GM11168 (cell line): ENCODE data around the gene TGFA.

ENCODE experiments used
- in situ Hi-C: fragments of 300-500 bp; cut with MboI; formaldehyde crosslinking; loops from one replicate; pipeline ENCODE4 v1.12.0; 2022; ENCODE audit warnings: low sequenced_read_pairs; ENCODE audit not compliant: unreplicated experiment

TGFA gene

GRCh38 chr2:70554338-70554892, 789 bp upstream of the TGFA start:
- in situ Hi-C loops: no loop called here

DNA sequence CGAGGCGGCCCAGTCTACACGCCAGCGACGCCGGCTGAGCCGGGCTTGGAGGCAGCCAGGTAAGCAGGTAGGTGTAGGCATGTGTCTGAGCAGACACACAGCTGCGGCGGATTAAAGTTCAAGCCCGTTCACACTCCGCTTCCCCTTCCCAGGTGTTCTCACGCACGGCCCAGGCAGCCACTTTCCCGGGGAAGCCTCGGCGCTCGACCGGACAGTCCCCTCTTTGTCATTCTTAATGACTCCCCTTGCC, 367 bp downstream of the TGFA start:
- in situ Hi-C loops: no loop called here

DNA sequence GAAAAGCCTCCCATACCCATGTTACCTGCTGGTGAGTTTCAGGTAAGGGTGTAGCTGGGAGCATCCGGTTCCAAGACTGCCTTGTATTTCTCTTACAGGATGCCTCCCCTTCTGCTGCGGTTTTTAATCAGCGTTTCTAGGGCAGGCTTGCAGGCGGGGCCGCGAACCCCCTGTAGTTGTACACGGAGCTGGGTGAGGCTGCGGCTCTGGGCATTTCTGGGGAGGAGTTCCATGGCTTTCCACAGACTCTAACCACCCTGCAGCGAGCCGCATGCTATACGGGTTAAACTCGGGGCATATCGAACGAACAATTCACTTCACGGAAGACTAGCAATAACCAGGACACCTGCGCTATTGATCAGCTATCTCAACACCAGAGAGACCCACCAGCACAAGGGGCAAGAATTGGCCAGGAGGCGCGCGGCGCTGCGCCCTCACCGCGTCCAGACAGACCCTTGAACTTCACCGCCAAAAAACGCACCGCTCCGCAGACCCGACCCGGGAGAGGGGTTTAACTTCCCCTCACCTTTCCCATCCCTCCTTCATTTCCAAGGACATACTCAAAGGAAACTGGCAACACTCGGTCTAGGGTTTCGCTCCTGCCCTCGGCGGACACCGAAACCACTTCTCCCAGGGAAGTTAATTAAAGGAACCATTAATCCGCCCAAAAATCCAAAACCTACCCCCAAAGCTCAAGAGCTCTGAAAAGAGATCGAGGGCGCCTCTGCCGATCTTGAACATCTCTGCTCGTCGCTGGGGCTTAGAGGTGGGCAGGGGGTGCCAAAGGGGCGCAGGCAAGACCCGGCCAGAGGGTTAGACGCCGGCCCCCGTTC, 909 bp downstream of the TGFA start:
- in situ Hi-C loops: no loop called here

- in situ Hi-C loops: no loop called here
These were observed 2.5 kb downstream of the TGFA start for GRCh38 chr2:70551167-70551566.

- in situ Hi-C loops: no loop called here
These were observed 3.7 kb downstream of the TGFA start for GRCh38 chr2:70549962-70550361.

DNA sequence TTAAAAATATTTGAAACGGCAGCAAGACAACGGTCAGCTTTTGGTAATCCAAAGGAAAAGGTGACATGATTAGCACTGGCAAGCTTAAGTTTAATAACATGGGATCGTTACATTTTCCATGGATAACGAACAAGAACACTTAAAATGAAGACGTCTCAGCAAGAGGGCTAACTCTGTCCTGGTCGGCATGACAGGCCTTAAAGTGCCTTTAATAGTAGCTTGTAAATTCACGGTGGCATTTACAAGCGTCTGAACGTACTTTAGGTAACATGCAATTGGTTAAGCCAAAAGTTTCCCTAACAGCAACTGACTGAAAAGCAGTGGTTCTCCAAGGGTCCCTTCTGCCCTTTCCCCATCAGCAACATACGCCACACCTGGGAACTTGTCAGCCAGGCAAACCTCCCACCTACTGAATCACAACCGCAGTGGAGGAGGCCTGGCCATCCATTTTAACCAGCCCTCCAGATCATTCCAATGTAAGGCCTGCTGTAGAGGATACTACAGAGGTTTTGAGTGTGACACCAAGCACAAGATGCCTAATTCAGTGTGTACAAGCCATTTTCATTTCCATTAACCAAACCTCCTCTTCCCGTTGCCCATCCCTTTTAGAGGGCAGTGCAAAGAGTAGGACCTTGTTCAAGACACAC, 4.4 kb downstream of the TGFA start:
- in situ Hi-C loops: no loop called here

DNA sequence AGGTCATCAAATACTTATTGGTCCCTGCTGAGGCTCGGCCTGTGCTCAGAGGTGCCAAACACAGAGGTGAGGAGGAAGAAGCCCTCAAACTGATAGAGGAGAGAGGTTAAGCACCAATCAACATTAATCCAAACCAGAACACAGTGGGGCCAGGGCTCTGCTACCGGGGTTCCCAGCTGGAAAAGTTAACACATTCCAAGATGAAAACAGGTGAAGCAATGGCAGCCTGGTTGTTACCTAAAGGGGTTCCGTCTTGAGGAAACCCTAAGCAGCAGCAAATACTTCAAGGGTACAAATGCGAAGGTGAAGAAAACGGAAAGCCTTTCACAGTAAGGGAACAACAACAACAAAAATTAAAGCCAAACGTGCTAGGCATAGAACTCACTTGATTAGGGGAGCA, 5.4 kb downstream of the TGFA start:
- in situ Hi-C loops: no loop called here

DNA sequence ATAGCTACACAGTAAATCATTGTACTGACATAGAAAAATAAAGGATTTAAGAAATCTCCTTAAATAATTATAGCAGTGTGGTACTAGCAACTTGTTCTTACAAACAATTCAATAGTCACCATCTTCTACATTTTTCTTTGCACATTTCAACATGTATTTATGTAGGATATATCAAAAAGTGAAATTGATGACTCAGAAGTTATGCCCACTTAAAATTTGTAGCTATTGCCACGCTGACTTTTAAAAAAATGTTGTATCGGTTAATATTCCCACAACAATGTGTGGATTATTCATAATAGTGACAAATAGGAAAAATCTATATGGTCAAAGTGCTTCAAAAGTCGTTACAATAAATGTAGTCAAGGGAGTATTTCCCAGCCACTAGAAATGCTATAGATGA, 6.7 kb downstream of the TGFA start:
- in situ Hi-C loops: no loop called here

DNA sequence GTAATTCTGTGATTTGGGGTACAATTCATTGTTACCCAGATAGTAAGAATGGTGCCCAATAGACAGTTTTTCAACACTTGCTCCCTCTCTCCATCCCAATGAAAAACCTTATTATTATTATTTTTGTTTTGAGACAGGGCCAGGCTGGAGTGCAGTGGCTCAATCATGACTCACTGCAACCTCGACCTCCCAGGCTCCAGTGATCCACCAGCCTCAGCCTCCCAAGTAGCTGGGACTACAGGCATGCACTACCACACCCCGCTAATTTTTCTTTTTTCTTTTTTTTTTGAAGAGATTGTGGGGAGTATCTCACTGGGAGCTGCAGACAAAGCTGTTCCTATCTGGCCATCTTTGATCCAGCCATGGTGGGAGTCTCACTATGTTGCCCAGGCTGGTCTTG, 7.2 kb downstream of the TGFA start:
- in situ Hi-C loops: no loop called here

DNA sequence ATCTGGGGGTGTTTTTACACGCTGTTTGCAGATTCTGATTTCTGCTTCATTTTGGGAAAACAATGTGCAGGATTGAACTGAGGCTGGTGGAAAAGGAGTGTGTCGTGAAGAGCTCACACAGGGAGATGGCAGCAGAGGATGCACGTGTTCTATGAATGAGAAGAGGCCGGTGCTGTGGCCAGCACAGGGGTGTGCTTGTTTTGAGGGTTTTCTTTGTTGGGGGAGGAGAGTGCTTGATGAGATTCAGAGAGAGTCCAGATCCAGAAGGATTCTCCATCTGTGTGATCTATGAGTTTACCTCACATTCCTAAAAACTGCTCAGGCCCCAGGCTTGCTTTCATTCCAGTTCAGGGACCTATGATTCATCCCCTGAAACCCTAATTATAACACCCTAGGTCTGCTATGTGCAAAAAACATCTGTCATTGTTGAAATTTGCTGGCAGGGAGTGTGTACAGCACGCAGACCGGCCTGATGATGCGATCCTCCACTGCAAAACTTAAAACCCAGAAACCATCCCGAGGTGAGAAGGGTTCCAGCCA, 12.1 kb downstream of the TGFA start:
- in situ Hi-C loops: no loop called here

DNA sequence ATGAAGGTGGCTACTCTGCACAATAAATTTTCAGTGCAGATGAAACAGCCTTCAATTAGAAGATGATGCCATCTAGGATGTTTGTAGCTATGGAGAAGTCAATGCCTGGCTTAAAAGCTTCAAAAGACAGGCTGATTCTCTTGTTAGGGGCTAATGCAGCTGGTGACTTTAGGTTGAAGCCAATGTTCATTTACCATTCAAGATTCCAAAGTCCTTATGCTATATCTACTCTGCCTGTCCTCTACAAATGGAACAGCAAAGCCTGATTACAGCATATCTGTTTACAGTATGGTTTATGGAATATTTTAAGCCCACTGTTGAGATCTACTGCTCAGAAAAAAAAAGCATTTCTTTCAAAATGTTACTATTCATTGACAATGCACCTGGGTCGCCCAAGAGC, 15.8 kb downstream of the TGFA start:
- in situ Hi-C loops: no loop called here

DNA sequence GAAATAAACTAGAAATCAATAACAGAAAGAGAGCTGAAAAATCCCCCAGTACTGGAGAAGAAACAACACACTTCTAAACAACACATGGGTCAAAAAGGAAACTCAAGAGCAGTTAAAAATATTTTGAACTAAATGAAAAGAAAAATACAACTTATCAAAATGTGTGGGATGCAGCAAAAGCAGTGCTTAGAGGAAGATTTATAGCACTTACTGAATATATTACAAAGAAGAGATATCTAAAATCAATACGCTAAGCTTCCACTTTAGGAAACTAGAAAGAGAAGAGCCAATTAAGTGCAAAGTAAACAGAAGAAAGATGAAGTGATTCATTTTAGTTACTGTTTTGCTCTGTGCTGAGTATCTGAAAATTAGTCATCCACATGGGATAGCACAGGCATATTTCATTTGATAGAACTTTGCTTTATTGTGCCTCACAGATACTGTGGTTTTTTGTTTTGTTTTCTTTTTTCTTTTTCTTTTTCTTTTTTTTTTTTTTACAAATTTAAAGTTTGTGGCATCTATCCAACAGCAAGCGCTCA, 17.0 kb downstream of the TGFA start:
- in situ Hi-C loops: no loop called here

- in situ Hi-C loops: no loop called here
These were observed 18.1 kb downstream of the TGFA start for GRCh38 chr2:70535573-70535972.

DNA sequence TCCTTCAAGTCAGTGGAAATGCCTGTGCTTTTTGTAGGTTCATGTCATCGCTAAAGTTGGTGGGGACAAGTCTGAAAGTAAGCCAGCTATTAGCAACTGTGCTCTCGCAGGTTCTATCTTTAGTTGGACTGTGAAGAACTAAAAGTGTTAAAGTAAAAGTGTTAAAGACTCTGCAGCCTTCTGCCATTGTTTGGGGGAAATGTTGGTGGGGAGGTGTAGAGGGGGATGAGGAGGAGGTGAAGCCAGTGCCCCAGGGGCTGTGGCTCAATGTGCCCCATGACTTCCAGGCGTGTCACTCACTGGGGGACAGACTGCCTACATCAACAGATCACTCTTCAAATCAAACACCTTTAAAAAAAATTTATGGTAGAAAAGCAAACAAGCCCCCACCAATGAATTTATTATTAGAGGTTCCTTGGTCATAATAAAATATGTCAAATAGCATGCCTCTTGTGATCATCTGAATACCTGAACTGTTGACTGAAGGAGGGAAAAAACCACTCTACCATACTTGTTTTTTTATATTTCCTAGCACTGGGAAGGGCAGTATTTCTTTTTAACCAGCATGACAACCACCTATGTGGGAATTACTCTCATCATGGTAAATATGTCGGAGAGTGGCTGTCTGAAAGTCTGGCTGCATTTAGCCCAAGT, 19.3 kb downstream of the TGFA start:
- in situ Hi-C loops: no loop called here

DNA sequence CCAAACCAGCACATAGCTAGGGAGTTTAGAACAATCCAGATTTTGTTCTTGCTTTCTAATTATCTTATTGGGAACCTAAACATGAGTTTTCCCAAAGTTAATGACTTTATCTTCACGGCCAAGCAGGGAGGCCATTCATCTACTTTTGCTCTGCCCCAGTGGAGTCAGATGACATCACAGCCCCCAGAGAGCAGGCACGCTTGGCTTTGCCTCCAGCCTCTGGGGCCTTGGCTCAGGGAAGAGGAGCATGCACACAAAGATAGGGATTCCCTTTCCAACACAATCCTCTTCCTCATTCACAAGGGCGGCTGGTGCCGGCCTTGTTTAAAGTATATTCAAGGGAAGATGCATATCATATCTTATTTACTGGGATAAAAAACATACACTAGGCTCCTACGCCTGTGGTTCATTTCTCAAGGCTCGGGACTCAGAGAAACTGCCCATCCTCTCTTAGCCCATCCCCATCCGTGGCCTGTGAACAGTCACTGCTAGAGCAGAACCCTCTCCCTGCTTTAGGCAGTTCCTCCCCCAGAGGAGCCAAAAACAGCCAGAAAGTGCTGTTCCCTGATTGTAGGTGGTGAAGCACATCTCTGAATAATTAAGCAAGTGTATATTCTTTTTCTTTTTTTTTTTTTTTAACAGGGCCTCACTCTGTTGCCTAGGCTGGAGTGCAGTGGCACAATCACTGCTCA, 21.2 kb downstream of the TGFA start:
- in situ Hi-C loops: no loop called here

DNA sequence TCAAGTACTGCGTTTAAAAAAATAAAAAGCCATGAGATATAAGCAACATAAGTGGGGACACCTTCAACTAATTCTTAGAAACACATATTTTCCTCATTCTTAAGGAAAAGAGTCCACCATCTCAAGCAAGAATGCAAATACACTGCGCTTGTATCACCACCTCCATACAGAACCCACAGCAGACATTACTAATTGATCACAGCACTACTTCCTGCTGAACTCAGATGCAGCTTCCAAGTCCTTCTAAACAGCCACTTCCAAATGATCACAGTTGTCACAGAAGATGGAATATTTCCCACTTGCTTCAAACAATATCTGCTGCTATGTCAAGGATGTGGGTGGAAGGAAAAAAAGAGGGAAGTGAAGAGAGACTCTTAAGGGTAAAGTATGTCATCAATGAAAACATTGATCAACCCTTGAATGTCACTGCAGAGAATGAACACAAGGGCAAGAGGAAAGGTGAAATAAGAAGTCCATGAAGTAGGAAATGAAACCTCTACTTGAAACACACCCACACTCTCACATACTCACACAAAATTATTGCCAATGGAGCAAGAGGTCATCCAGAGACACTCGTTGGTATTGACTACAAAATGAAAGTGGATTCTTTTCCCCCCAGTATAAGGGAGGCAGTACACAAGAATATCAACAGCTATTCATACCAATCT, 22.1 kb downstream of the TGFA start:
- in situ Hi-C loops: no loop called here

GRCh38 chr2:70529610-70530009, 24.0 kb downstream of the TGFA start:
- in situ Hi-C loops: no loop called here

DNA sequence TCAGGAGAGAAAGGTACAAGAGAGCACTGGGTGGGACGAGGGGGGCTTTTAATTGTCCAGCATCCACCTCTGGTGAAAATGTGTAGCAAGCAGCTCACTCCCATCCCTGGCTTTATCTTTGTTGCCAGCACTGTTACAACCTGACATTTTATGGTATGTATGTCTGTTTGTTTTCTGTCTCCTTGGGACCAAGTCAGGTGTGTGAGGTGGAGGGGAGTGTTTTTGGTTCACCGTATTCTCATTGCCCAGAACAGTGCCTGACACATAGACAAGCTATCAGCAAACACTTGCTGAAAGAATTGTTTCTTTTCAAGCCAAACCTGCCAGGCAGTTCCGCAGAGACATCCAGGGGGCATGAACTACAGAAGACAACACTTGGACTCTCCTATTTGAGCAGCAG, 24.7 kb downstream of the TGFA start:
- in situ Hi-C loops: no loop called here

GRCh38 chr2:70528276-70528675, 25.4 kb downstream of the TGFA start:
- in situ Hi-C loops: no loop called here
